Measurements from ENCODE around the gene RAB27B.
A peak's percentile ranks its signal among the peaks of the same experiment; 100 is the strongest.
"Not testable (repeated sequence)": the region's sequence is repeated elsewhere in the genome, so short reads cannot be mapped to it uniquely, and the experiment has no call there.

Gene RAB27B

DNA sequence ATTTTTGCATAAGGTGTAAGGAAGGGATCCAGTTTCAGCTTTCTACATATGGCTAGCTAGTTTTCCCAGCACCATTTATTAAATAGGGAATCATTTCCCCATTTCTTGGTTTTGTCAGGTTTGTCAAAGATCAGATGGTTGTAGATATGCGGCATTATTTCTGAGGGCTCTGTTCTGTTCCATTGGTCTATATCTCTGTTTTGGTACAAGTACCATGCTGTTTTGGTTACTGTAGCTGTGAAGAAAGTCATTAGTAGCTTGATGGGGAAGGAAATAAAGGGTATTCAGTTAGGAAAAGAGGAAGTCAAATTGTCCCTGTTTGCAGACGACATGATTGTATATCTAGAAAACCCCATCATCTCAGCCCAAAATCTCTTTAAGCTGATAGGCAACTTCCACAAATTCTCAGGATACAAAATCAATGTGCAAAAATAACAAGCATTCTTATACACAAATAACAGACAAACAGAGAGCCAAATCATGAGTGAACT lies 7.4 kb upstream of the RAB27B start:
- H3K36me3 ChIP-seq (ENCODE audit: insufficient read depth, low read length); H3K9ac ChIP-seq (ENCODE audit: low read length); H3K4me1 ChIP-seq (ENCODE audit: insufficient read depth, low read length); H3K4me3 ChIP-seq (ENCODE audit: low read depth in 1 of 2, low read length in 2 of 2); H3K27me3 ChIP-seq (ENCODE audit: control insufficient read depth in 1 of 2, insufficient read depth in 2 of 2, low read length in 2 of 2); H3K27ac ChIP-seq (ENCODE audit: low read depth, low read length); H3K9me3 ChIP-seq (ENCODE audit: low read length): not testable (repeated sequence)

DNA sequence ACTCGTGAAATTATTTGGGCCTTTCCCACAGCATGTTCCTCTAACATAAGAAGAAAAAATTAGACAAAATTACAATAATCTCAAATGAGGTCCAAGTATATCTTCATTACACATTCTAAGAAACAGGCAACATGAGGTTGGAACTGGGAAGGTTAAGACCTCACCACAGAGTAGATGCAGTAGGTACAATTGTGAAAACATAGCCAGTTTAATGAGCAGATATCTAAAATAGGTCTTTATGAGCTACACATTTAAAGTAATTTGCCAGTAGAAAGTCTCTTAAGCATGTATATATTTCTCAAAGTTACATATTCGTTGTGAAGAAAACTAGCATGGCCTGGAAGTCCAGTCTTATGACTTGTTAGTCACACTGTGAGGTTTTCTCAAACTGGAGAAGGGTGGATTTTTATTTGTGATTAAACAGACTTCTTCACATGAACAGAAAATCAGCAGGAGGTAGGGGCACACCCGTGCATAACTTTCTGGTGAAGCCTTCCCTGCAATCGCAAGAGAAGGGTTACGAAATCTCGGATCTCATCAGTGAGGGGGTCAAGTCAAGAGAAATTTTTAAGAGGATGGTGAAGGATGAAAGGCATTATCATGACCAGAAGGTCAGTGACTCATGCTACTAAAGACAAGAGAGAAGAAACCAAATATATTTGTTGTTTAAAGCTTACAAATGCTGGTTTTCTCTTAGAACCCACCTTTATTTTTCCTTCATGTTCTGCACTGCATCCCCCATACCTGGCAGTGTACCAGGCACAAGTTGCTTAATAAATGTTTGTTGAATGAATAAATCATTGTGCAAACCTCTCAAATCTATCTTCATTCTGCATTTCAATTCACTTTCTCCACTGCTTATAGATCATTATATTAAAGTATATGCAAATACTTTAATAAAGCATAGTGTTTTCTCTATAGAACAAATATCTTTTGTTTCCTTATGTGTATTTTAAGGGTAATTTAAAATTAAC lies 5.1 kb upstream of the RAB27B start:
- H3K9me3 ChIP-seq (ENCODE audit: low read length): no peaks in the 10 kb centered on the region
- H3K27me3 ChIP-seq (ENCODE audit: control insufficient read depth in 1 of 2, insufficient read depth in 2 of 2, low read length in 2 of 2): no peaks in the 10 kb centered on the region
- no peak overlapping the region for H3K4me3 ChIP-seq (ENCODE audit: low read depth in 1 of 2, low read length in 2 of 2)
- H3K36me3 ChIP-seq (ENCODE audit: insufficient read depth, low read length): no peaks in the 10 kb centered on the region
- no peak overlapping the region for H3K9ac ChIP-seq (ENCODE audit: low read length)
- H3K27ac ChIP-seq (ENCODE audit: low read depth, low read length): no peak overlapping the region
- H3K4me1 ChIP-seq (ENCODE audit: insufficient read depth, low read length): no peaks in the 10 kb centered on the region

DNA sequence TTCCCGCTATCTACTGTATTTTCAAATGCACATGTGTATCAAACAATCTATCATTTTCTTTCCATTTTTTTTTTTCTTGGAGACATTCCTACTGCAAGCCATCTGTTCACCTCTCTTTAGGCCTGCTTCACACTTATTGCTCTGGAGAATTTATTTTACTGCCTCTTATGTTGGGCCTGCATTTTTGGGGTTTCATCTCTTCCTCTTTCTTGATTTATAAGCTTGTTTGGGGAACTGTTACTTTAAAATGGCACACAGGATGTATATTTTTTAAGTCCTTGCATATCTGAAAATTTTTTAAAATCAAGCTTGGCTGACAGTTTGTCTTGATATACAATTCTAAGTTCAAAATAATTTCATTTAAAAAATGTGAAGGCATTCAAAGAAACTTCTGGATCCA lies 3.5 kb upstream of the RAB27B start:
- Histone ChIP-seq H3K4me3 (ENCODE audit: low read depth in 1 of 2, low read length in 2 of 2) (no peak overlapping the region), H3K27ac (ENCODE audit: low read depth, low read length) (no peak overlapping the region), H3K36me3 (ENCODE audit: insufficient read depth, low read length) (no peaks in the 10 kb centered on the region), H3K9me3 (ENCODE audit: low read length) (no peaks in the 10 kb centered on the region), H3K27me3 (ENCODE audit: control insufficient read depth in 1 of 2, insufficient read depth in 2 of 2, low read length in 2 of 2) (no peaks in the 10 kb centered on the region), H3K9ac (ENCODE audit: low read length) (no peak overlapping the region), H3K4me1 (ENCODE audit: insufficient read depth, low read length) (no peaks in the 10 kb centered on the region)

DNA sequence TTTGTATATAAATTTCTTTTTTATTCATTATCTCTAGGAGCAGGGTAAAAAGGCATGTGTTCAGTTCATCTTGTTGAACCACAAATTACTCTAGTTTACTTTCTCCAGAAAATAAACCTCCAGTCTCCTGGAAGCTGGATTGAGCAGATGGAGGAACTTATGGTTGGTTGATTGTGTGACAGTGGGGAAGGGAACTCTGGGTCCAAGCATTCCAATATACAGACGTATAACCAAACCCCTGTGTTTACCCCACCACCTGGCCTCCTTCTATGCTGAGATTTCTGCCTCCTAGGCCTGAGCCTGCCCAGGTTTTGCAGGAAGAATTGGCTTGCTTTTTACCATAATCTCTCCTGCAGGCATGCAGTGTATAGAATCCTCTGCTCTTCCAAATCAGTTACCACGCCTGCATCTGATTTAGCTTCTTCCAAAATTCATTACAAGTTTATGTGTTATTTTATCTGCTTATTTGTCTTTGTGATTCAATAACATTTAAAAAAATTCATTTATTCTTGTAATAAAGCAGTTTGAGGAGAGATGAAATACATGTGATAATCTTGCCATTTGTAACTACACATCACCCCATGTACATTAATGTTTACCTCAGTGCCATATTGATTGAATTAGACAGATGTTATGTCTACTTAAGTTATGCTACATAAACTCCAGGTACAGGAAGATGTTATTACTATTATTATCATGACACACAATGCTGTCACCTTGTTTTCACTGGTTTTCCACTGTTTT lies 2.5 kb upstream of the RAB27B start:
- H3K9ac ChIP-seq (ENCODE audit: low read length): no peak overlapping the region
- H3K36me3 ChIP-seq (ENCODE audit: insufficient read depth, low read length): no peaks in the 10 kb centered on the region
- no peaks in the 10 kb centered on the region for H3K4me1 ChIP-seq (ENCODE audit: insufficient read depth, low read length)
- H3K27ac ChIP-seq (ENCODE audit: low read depth, low read length): no peak overlapping the region
- no peaks in the 10 kb centered on the region for H3K27me3 ChIP-seq (ENCODE audit: control insufficient read depth in 1 of 2, insufficient read depth in 2 of 2, low read length in 2 of 2)
- no peak overlapping the region for H3K4me3 ChIP-seq (ENCODE audit: low read depth in 1 of 2, low read length in 2 of 2)
- no peaks in the 10 kb centered on the region for H3K9me3 ChIP-seq (ENCODE audit: low read length)

DNA sequence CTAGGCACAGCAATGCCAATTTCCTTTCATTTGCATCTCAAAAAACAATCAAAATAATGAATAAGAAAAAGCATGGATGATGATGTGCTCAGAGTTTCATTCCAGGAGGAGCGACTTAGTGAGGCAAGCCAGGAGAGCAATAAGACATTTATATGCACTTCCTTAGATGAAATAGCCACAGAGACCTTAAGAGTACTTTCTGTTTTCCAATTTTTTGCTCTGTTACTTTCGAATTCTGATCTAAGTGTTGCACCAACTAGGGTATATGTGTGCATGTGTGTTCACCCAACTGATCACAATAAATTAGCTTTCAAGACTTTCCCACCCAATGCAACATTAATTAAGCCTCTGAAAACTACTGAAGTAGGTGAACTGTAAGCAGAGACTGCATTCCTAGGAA lies 709 bp downstream of the RAB27B start:
- Histone ChIP-seq H3K4me3 (ENCODE audit: low read depth in 1 of 2, low read length in 2 of 2) (peak overlapping the region; percentile 49 to 60), H3K9me3 (ENCODE audit: low read length) (peaks cover 4% of the 10 kb centered on the region), H3K27ac (ENCODE audit: low read depth, low read length) (no peak overlapping the region), H3K4me1 (ENCODE audit: insufficient read depth, low read length) (no peaks in the 10 kb centered on the region), H3K36me3 (ENCODE audit: insufficient read depth, low read length) (no peaks in the 10 kb centered on the region), H3K9ac (ENCODE audit: low read length) (no peak overlapping the region), H3K27me3 (ENCODE audit: control insufficient read depth in 1 of 2, insufficient read depth in 2 of 2, low read length in 2 of 2) (no peaks in the 10 kb centered on the region)

DNA sequence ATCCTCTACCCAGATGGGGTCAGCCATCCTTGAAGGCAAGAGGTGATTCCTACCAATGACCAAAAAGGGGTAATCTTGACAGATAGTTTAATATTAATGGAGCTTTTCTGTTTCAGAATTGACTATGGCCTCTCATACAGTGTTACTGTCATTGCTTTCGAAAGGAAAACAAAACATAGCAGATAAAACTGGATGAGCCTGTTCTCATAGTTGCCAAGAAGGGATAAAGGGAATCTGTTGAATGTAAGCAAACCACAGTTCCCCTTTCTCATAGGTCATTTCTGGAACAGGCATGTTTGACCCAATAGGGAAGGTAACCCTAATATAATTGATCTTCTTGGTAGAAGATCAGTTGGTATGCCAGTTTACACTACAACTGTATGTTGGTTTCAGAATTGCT lies 1.6 kb downstream of the RAB27B start:
- no peak overlapping the region for H3K27ac ChIP-seq (ENCODE audit: low read depth, low read length)
- no peaks in the 10 kb centered on the region for H3K4me1 ChIP-seq (ENCODE audit: insufficient read depth, low read length)
- no peak overlapping the region for H3K4me3 ChIP-seq (ENCODE audit: low read depth in 1 of 2, low read length in 2 of 2)
- H3K27me3 ChIP-seq (ENCODE audit: control insufficient read depth in 1 of 2, insufficient read depth in 2 of 2, low read length in 2 of 2): no peaks in the 10 kb centered on the region
- peaks cover 4% of the 10 kb centered on the region for H3K9me3 ChIP-seq (ENCODE audit: low read length)
- no peaks in the 10 kb centered on the region for H3K36me3 ChIP-seq (ENCODE audit: insufficient read depth, low read length)
- no peak overlapping the region for H3K9ac ChIP-seq (ENCODE audit: low read length)

DNA sequence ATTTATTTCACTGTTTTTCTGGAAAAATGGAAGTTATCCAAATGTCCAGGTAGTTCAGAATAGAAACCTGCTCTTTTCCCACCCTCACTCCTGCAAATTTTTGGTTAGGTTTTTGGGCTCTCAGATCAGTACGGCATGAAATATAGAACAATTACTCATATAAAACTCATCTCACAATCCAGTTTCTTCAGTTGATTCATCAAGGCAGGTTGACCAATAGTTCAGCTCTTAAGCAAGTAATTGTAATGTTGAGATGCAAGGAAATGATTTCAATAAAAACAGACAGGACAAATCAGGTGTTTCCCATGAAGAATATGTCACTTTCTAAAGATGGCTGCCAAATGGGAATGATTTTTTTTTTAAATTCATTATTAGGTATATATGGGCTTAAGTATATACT lies 2.0 kb downstream of the RAB27B start:
- Histone ChIP-seq H3K36me3 (ENCODE audit: insufficient read depth, low read length) (no peaks in the 10 kb centered on the region), H3K9ac (ENCODE audit: low read length) (no peak overlapping the region), H3K27ac (ENCODE audit: low read depth, low read length) (no peak overlapping the region), H3K4me1 (ENCODE audit: insufficient read depth, low read length) (no peaks in the 10 kb centered on the region), H3K4me3 (ENCODE audit: low read depth in 1 of 2, low read length in 2 of 2) (no peak overlapping the region), H3K9me3 (ENCODE audit: low read length) (peaks cover 4% of the 10 kb centered on the region), H3K27me3 (ENCODE audit: control insufficient read depth in 1 of 2, insufficient read depth in 2 of 2, low read length in 2 of 2) (no peaks in the 10 kb centered on the region)

DNA sequence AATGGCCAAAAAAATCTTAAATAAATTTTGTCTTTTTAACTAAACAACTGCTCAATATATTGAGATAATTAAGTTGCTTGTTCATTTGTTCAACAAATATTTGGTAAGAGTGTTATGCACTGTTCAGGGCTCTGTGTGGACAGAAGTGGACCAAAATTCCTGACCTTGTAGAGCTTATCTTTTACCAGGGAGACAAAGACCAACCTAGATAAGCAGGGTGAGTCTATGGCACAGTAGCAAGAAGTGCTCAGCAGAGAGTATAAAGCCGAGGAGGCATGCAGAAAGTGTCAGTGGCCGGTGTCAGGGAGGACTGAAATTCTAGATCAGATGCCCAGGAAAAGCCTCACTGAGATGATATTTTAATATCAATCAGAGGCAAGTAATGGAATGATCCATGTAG lies 2.6 kb downstream of the RAB27B start:
- Histone ChIP-seq H3K27ac (ENCODE audit: low read depth, low read length) (no peak overlapping the region), H3K4me3 (ENCODE audit: low read depth in 1 of 2, low read length in 2 of 2) (no peak overlapping the region), H3K9ac (ENCODE audit: low read length) (no peak overlapping the region), H3K27me3 (ENCODE audit: control insufficient read depth in 1 of 2, insufficient read depth in 2 of 2, low read length in 2 of 2) (no peaks in the 10 kb centered on the region), H3K4me1 (ENCODE audit: insufficient read depth, low read length) (no peaks in the 10 kb centered on the region), H3K9me3 (ENCODE audit: low read length) (peaks cover 4% of the 10 kb centered on the region), H3K36me3 (ENCODE audit: insufficient read depth, low read length) (no peaks in the 10 kb centered on the region)

DNA sequence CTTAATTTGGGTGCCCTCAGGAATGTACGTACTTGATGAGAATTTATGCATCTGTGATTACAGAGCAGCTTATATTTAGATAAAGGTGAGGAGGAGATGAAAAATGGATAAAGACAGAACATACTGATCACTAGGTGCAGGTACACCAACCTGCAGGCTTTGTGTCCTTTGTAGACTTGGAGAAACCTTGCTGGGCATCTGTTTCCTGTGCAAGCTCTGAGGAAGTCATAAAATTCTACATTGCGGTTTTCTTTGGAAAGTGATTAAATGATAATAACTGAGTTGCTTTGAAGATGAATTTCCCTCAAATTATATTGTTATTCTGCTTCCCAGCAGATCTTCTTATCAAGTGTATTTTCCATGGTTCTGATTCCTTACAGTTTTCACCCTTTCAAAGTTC lies 7.7 kb downstream of the RAB27B start:
- H3K27ac ChIP-seq (ENCODE audit: low read depth, low read length): no peak overlapping the region
- H3K36me3 ChIP-seq (ENCODE audit: insufficient read depth, low read length): no peaks in the 10 kb centered on the region
- H3K9ac ChIP-seq (ENCODE audit: low read length): no peak overlapping the region
- no peaks in the 10 kb centered on the region for H3K4me1 ChIP-seq (ENCODE audit: insufficient read depth, low read length)
- no peak overlapping the region for H3K4me3 ChIP-seq (ENCODE audit: low read depth in 1 of 2, low read length in 2 of 2)
- no peaks in the 10 kb centered on the region for H3K27me3 ChIP-seq (ENCODE audit: control insufficient read depth in 1 of 2, insufficient read depth in 2 of 2, low read length in 2 of 2)
- H3K9me3 ChIP-seq (ENCODE audit: low read length): peaks cover 4% of the 10 kb centered on the region

- H3K36me3 ChIP-seq (ENCODE audit: insufficient read depth, low read length): no peaks in the 10 kb centered on the region
- H3K4me1 ChIP-seq (ENCODE audit: insufficient read depth, low read length): no peaks in the 10 kb centered on the region
- H3K27ac ChIP-seq (ENCODE audit: low read depth, low read length): no peak overlapping the region
- H3K9me3 ChIP-seq (ENCODE audit: low read length): no peaks in the 10 kb centered on the region
- no peak overlapping the region for H3K4me3 ChIP-seq (ENCODE audit: low read depth in 1 of 2, low read length in 2 of 2)
- no peak overlapping the region for H3K9ac ChIP-seq (ENCODE audit: low read length)
- no peaks in the 10 kb centered on the region for H3K27me3 ChIP-seq (ENCODE audit: control insufficient read depth in 1 of 2, insufficient read depth in 2 of 2, low read length in 2 of 2)
Measured at GRCh38 chr18:54843314-54843713, 15.0 kb downstream of the RAB27B start.

DNA sequence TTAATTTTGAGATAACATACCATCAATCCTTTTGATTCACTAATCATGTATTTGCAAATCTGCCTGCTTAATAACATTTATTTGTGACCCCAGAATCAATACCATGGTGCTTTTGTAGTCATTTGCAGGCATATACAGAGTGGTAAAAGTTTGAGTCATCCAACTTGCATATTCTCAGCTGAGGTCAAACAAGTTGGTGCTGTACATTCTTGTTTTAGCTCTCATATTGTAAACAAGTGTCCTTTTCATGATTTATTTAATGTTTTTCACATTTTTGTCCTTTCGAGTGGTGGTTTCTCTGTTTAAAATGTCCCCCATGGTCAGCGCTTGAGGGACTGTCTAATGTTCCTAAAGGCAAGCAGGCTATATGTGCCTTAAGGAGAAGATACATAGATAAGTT lies 17.5 kb downstream of the RAB27B start:
- H3K27me3 ChIP-seq (ENCODE audit: control insufficient read depth in 1 of 2, insufficient read depth in 2 of 2, low read length in 2 of 2): no peaks in the 10 kb centered on the region
- H3K36me3 ChIP-seq (ENCODE audit: insufficient read depth, low read length): no peaks in the 10 kb centered on the region
- H3K9ac ChIP-seq (ENCODE audit: low read length): no peak overlapping the region
- H3K4me1 ChIP-seq (ENCODE audit: insufficient read depth, low read length): no peaks in the 10 kb centered on the region
- H3K27ac ChIP-seq (ENCODE audit: low read depth, low read length): no peak overlapping the region
- no peaks in the 10 kb centered on the region for H3K9me3 ChIP-seq (ENCODE audit: low read length)
- H3K4me3 ChIP-seq (ENCODE audit: low read depth in 1 of 2, low read length in 2 of 2): no peak overlapping the region
